OCI-LY3 (cell line): ENCODE data around the gene HPS6.

Source experiments
- H2AFZ ChIP-seq: fragments of 200-600, 300-600 bp; shearing (Covaris generic); 2 replicates; pipeline ENCODE4 v1.6.0; 2014; ENCODE audit warnings: antibody characterized with exemption, low read depth, low read length
- H3K27ac ChIP-seq: fragments of 200-600, 300-600 bp; sonication (generic); 2 replicates; pipeline ENCODE4 v1.5.1; 2014; ENCODE audit warnings: mild to moderate bottlenecking, low read length, moderate library complexity, mixed read lengths
- H3K27me3 ChIP-seq: fragments of 200-600, 300-600 bp; sonication (generic); 2 replicates; pipeline ENCODE4 v1.6.1; 2014; ENCODE audit warnings: low read depth, low read length, mixed read lengths
- H3K36me3 ChIP-seq: fragments of 200-600, 300-600 bp; sonication (generic); replicated peaks from 2 replicates; pipeline ENCODE3; 2014; ENCODE audit warnings: low read depth, low read length, mixed read lengths
- H3K4me1 ChIP-seq: fragments of 300-600, 200-600 bp; sonication (generic); 2 replicates; pipeline ENCODE4 v1.6.1; 2014; ENCODE audit warnings: low read length, mixed read lengths
- H3K4me2 ChIP-seq: fragments of 200-600, 300-600 bp; sonication (generic); 2 replicates; pipeline ENCODE4 v1.6.1; 2014; ENCODE audit warnings: low read length, mixed read lengths
- H3K4me3 ChIP-seq: fragments of 300-600, 200-600 bp; sonication (generic); 2 replicates; pipeline ENCODE4 v1.5.1; 2014; ENCODE audit warnings: antibody characterized with exemption, mild to moderate bottlenecking, low read length, moderate library complexity
- H3K79me2 ChIP-seq: fragments of 300-600, 200-600 bp; shearing (Covaris generic); 2 replicates; pipeline ENCODE4 v1.6.1; 2014; ENCODE audit warnings: mild to moderate bottlenecking, low read length, mixed read lengths
- H3K9ac ChIP-seq: fragments of 300-600, 200-600 bp; shearing (Covaris generic); 2 replicates; pipeline ENCODE4 v1.6.0; 2014; ENCODE audit warnings: mild to moderate bottlenecking, low read length, moderate library complexity
- H3K9me3 ChIP-seq: fragments of 200-600, 300-600 bp; shearing (Covaris generic); 2 replicates; pipeline ENCODE4 v1.6.1; 2014; ENCODE audit warnings: low read length, mixed read lengths; ENCODE audit not compliant: insufficient read depth
- H4K20me1 ChIP-seq: fragments of 200-600, 300-600 bp; sonication (generic); 2 replicates; pipeline ENCODE4 v1.6.1; 2016; ENCODE audit warnings: low read length, mixed read lengths; ENCODE audit not compliant: insufficient read depth
- CTCF ChIP-seq: fragments of 200-600, 300-600 bp; sonication (generic); IDR thresholded peaks from 2 replicates; pipeline ENCODE4 v1.5.1; 2014; ENCODE audit warnings: antibody characterized with exemption, low read length, low read depth
- EZH2phosphoT487 ChIP-seq: fragments of 200-600 bp; shearing (Covaris generic); IDR thresholded peaks from 2 replicates; pipeline ENCODE4 v1.6.1; 2018; ENCODE audit warnings: antibody characterized with exemption, mixed run types, low read depth

The HPS6 gene

GRCh38 chr10:102072673-102073527 is 7.8 kb downstream of the HPS6 start:
- Histone ChIP-seq H3K9me3 (no peaks in the 10 kb centered on the region), H3K4me2 (no peak overlapping the region), H2AFZ (no peak overlapping the region), H3K27me3 (no peaks in the 10 kb centered on the region), H4K20me1 (no peaks in the 10 kb centered on the region), H3K4me3 (no peak overlapping the region), H3K36me3 (no peaks in the 10 kb centered on the region), H3K9ac (no peak overlapping the region), H3K4me1 (no peaks in the 10 kb centered on the region), H3K27ac (no peak overlapping the region), H3K79me2 (no peaks in the 10 kb centered on the region)
- TF ChIP-seq CTCF: peak; percentile 79
- TF ChIP-seq EZH2phosphoT487: no peak

GRCh38 chr10:102083541-102083940 is 18.4 kb downstream of the HPS6 start:
- Histone ChIP-seq H4K20me1 (no peaks in the 10 kb centered on the region), H3K4me3 (no peak overlapping the region), H3K27ac (no peak overlapping the region), H3K9ac (no peak overlapping the region), H3K79me2 (no peaks in the 10 kb centered on the region), H3K4me1 (peaks cover 4% of the 10 kb centered on the region; the same call in 1 of the 2 replicates), H3K36me3 (no peaks in the 10 kb centered on the region), H3K27me3 (no peaks in the 10 kb centered on the region), H2AFZ (no peak overlapping the region), H3K4me2 (no peak overlapping the region), H3K9me3 (no peaks in the 10 kb centered on the region)
- TF ChIP-seq CTCF (no peak), EZH2phosphoT487 (no peak)

GRCh38 chr10:102085336-102085735 is 20.2 kb downstream of the HPS6 start:
- no peak overlapping the region for H2AFZ ChIP-seq
- TF ChIP-seq CTCF (no peak), EZH2phosphoT487 (no peak)
- H3K79me2 ChIP-seq: no peaks in the 10 kb centered on the region
- H3K9ac ChIP-seq: no peak overlapping the region
- H3K4me3 ChIP-seq: no peak overlapping the region
- H3K9me3 ChIP-seq: no peaks in the 10 kb centered on the region
- H3K27me3 ChIP-seq: no peaks in the 10 kb centered on the region
- H3K36me3 ChIP-seq: no peaks in the 10 kb centered on the region
- no peak overlapping the region for H3K27ac ChIP-seq
- H3K4me1 ChIP-seq: peaks cover 4% of the 10 kb centered on the region; the same call in 1 of the 2 replicates
- H3K4me2 ChIP-seq: no peak overlapping the region
- no peaks in the 10 kb centered on the region for H4K20me1 ChIP-seq

- Histone ChIP-seq H3K79me2 (no peaks in the 10 kb centered on the region), H3K9me3 (no peaks in the 10 kb centered on the region), H4K20me1 (no peaks in the 10 kb centered on the region), H3K4me3 (no peak overlapping the region), H3K27me3 (no peaks in the 10 kb centered on the region), H3K9ac (no peak overlapping the region), H3K4me2 (no peak overlapping the region), H2AFZ (no peak overlapping the region), H3K4me1 (peaks cover 4% of the 10 kb centered on the region; the same call in 1 of the 2 replicates), H3K27ac (no peak overlapping the region), H3K36me3 (no peaks in the 10 kb centered on the region)
- TF ChIP-seq EZH2phosphoT487: no peak
- no peak for TF ChIP-seq CTCF
Measured at GRCh38 chr10:102086196-102086595, 21.0 kb downstream of the HPS6 start.
